Stimulated activated CD4-positive, alpha-beta T cell treated with anti-CD3 and anti-CD28 coated beads, Interleukin-12 subunit alpha, Interleukin-12 subunit beta, amount 100 ng/mL, for 48 hours (primary cell): ENCODE results near the gene SEMA3A.
"Not testable (repeated sequence)": the region's sequence is repeated elsewhere in the genome, so short reads cannot be mapped to it uniquely, and the experiment has no call there.

Experiments
- DNase-seq, 3 donors: peaks; one replicate each; pipeline ENCODE4 v3.0.0-alpha.2; 2020; ENCODE audit warnings: low read depth in 2 of 3, low spot score in 1 of 3

The SEMA3A gene

GRCh38 chr7:84194484-84195271, at the start of gene SEMA3A:
Gene SEMA3A (minus strand): TSS chr7:84194789. CDS start chr7:84194586, 203 bp downstream.
- peak in 2 of 3 donors; percentile 1 to 4 for DNase-seq

GRCh38 chr7:84243037-84243436, 48.4 kb upstream of the SEMA3A start:
- DNase-seq: not testable (repeated sequence)

- no peak for DNase-seq
These were observed 44.0 kb upstream of the SEMA3A start for GRCh38 chr7:84238596-84238995.

GRCh38 chr7:84237533-84238173, 43.1 kb upstream of the SEMA3A start:
- no peak for DNase-seq

DNA sequence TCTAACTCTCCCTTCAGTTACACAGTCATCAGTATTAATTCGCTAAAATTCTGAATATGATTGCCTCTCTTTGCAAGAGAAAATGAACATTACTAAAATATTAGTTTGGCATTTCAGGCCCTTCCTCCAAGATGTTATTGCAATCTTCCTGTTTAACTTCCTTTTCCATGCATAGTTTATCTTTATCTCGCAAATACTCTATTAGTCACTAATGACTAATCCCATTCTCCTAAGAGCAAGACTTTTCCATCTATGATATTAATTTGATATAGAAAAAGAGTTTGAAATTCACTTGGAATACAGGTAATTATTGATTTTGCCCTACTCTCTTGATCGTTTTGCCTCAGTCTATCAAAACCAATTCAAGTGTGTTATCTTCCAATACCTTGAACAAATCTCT, 41.8 kb upstream of the SEMA3A start:
- DNase-seq: no peak

- DNase-seq: no peak
These were observed 38.1 kb upstream of the SEMA3A start for GRCh38 chr7:84232646-84233045.

GRCh38 chr7:84231157-84231556, 36.6 kb upstream of the SEMA3A start:
- DNase-seq: no peak

GRCh38 chr7:84230491-84230890, 35.9 kb upstream of the SEMA3A start:
- DNase-seq: no peak

DNA sequence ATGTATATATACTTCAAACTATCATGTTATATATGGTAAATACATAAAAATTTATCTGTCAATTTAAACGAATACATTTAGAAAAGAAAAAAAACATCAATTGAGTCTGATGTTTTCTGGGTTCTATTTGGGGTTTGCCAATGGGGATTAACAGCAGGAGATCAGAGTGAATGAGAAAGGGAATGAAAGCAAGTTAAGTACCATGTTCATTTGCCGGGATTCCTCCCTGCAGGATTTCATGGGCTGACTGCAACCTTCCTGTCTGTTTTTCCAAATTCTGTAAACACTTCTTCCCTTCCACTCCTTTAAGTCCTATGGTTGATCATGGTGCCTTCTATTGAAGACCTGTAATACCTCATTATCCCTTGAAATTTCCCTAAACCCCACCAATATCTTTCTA, 33.9 kb upstream of the SEMA3A start:
- DNase-seq: no peak

- no peak for DNase-seq
These were observed 32.2 kb upstream of the SEMA3A start for GRCh38 chr7:84226759-84227158.

GRCh38 chr7:84224505-84224904, 29.9 kb upstream of the SEMA3A start:
- no peak for DNase-seq

- no peak for DNase-seq
These were observed 24.7 kb upstream of the SEMA3A start for GRCh38 chr7:84219310-84219709.

DNA sequence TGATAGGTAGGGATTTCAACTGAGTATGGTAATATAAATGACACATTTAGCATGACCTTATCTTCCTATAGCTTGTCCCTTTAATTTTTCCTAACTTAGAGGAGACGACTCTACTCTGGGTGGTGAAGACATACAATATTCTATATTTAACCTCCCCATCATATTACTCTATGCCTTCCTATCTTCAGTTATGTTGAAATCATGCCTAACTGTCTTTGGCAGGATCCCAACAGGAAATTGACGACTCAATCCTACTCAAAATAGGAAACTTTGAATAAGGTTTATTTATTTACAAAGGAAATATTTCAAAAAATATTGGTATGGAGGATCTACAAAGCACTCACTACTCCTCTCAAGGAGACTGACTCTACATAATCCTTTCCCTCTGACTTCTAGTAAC, 24.1 kb upstream of the SEMA3A start:
- DNase-seq: no peak

- no peak for DNase-seq
These were observed 21.9 kb upstream of the SEMA3A start for GRCh38 chr7:84216472-84216871.

DNA sequence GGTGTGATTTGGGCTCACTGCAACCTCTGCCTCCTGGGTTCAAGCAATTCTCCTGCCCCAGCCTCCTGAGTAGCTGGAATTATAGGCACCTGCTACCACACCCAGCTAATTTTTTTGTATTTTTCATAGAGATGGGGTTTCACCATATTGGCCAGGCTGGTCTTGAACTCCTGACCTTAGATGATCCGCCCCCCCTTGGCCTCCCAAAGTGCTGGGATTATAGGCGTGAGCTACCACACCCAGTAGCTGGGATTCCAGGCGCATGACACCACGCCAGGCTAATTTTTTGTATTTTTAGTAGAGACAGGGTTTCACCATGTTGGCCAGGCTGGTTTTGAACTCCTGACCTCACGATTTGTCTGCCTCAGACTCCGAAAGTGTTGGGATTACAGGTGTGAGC, 20.2 kb upstream of the SEMA3A start:
- DNase-seq: not testable (repeated sequence)

DNA sequence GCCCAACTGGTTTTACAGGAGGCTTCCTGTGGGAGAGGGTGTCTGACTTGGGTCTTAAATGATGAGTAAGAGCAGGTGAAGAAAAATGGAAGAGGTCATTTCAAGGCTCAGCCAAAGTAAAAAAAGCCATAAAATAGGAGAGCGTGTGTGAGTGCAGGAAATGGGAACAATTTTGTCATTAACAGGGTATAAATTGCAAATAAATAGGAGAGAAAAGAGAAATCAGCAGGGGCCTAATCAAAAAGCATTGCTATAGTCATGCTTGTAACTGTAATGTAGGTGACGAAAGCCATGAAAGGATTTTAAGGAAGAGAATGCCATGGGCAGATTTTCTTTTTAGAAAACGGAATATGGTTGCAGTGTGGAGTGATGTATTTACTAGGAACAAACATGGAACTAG, 15.7 kb upstream of the SEMA3A start:
- no peak for DNase-seq

DNA sequence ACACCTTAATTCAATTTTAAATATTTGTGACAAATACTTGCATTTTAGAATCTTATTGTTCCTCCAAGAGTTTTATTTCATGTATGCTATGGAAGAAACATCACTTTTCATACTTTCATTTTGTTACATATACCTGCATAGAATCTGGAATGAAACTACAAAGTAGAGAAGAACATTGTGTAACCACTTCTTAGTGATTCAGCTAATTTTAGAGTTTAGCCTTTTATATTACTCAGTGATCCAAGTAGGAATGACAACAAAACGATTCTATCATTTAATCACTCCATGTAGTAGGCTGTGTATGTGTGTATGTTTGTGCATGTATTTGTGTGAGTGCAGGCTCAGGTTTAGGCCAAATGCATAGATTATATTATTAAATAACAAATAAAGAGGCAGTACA, 14.4 kb upstream of the SEMA3A start:
- no peak for DNase-seq

DNA sequence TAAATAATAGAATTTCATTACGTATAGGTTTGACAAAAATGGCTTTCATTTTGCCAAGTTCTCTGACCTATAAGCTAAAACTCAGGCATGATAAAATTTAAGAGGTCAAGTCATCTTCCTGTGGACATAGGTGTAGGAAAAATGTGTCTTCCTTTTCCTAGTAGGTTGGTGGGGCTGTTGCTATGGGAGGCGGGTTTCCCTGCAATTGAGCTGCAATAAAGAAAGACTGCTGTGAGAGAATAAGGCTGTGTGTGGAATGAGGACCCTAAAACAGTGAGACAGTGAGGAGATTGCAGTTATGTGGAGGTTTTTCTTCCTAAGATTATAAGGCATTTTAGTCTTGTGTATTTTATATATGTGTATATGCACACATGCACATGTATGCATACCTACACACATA, 13.0 kb upstream of the SEMA3A start:
- DNase-seq: no peak

DNA sequence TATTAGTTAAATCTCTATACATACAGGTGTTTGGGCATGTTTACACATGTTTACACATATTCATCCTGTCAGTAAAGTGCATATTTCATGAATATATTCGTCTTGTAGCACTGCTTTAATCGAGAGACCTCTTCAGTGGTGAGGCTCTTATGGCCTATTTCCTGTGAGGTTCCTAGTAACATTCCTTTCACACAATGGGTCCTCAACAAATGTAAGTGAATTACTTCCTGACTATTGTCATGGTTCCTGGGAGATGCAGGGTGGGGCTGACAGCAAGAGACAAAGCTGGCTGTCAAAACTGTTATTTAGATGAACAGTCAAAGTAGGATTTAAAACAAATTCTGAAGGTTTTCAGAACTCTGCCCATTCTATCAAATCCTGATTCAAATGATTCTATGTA, 12.4 kb upstream of the SEMA3A start:
- no peak for DNase-seq

GRCh38 chr7:84204655-84205054, 10.1 kb upstream of the SEMA3A start:
- no peak for DNase-seq

DNA sequence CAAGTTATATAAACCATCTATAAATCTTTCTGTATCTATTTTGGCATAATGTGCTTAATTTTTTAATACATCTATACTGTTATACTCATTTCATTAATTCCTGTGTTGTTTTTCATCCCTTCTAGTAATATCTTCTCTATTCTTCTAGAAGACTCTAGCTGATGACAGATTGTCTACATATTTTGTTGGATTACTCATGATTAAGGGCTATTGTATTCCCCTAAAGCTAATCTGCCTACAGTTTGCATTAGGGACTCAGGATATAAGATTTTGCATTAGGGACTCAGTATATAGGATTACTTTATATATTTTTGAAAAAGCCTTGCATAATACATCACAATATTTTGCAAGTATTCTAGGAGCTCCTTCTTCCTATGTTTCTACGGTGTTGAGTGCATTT, 8.3 kb upstream of the SEMA3A start:
- DNase-seq: no peak

DNA sequence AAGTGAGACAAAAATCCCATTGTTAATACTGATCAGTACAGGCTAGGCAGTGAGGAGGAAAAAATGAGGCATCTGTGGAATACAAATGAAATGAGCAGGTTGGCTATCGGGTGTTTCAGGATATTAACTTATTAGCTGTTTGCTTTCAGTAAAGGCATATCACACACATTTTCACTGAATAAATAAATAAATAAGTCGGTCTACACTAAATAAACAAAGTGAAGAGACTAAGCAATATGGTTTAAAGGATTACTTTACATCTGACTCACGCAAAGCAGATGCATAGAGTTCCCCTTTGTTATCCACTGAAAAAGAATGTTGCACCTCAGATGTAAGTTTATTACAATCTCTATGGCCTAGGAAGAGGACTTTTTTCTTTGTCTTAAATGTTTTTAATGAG, 6.3 kb upstream of the SEMA3A start:
- DNase-seq: no peak

DNA sequence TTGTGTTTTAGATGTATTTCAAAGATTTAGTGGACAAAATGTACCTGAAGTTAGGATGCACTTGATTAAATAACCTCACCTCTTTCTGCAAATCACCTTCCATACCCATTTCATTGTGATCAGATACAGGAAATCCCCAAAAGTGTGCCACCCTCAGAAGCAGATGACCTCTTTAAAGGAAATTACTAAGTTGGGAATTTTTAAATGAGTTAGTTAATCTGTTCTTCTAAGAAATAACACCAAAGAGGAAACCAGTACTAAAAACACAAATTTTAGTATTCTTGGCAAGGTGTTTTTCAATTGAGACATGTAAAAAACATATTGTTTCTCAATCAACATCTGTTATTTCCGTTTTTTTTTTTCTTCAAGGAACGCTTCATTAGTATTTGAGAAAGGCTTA, 4.6 kb upstream of the SEMA3A start:
- no peak for DNase-seq
